C1 segment of cervical spinal cord (tissue), 14 donors: Measurements from ENCODE around the gene NUP85.
"Not testable (repeated sequence)": the region's sequence is repeated elsewhere in the genome, so short reads cannot be mapped to it uniquely, and the experiment has no call there.

ENCODE experiments used
- DNase-seq, 14 donors: peaks; one replicate each; lab custom pipeline; 2025; lab: John Stamatoyannopoulos, UW

Gene NUP85

DNA sequence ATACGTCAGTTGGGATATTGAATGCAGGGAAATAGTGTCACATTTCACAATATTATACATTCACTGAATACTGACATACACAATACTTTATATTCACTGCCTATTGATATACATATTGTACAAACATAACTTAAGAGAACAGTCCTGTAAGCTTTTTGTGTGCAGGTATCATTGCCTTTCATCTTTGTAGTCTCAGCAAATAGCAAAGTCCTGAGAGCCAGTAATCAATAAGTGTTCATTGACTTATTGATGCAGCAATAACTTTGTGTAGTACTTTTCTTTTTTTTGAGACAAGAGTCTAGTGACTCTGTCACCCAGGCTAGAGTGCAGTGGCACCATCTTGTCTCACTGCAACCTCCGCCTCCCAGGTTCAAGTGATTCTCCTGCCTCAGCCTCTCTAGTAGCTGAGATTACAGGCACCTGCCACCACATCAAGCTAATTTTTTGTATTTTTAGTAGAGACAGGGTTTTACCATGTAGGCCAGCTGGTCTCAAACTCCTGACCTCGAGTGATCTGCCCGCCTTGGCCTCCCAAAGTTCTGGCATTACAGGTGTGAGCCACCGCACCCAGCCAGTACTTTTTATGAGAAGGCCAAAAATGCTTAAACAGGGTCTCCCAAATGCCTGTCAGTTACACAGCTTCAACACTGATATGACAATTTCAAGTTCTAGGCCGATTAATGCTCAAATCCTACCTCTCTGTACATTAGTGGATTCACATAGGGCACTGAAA is 5.4 kb upstream of the NUP85 start:
- DNase-seq = no peak

DNA sequence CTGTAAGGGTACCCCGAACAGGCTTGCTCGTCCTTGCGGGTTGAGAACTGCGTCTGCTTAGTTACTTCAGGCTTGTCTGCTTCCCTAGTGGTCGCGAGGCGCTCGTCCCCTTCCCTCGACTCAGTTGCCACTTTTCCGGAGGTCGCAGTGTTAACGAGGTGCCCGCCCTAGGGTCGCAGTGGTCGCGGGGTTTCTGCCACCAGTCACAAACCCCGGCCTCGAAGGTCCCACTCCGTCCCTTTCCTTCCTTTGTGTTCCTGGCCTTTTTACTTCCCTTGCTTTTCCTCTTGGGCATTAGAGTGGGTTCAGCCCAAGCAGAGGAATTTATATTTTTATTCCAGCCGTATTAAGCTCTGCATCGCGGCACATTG is 299 bp downstream of the NUP85 start:
- no peak for DNase-seq

GRCh38 chr17:75207050-75207407 is 1.6 kb downstream of the NUP85 start:
- not testable (repeated sequence) for DNase-seq

GRCh38 chr17:75207760-75208159 is 2.3 kb downstream of the NUP85 start:
- DNase-seq = no peak

DNA sequence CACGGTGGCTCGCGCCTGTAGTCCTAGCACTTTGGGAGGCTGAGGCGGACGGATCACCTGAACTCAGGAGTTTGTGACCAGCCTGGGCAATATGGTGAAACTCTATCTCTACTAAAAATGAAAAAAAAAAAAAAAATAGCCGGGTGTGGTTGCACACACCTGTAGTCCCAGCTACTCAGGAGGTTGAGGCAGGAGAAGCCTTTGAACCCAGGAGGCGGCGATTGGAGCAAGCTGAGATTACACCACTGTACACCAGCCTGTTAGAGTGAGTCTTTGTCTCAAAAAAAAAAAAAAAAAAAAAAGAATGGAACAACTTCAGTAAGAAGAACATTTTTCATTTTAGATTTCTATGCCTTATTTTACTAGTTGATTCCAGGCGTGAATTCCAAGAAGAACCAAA is 2.7 kb downstream of the NUP85 start:
- DNase-seq = no peak

- peak in 1 of 14 donors; percentile 77 for DNase-seq
These were observed 3.6 kb downstream of the NUP85 start for GRCh38 chr17:75209061-75209460.

DNA sequence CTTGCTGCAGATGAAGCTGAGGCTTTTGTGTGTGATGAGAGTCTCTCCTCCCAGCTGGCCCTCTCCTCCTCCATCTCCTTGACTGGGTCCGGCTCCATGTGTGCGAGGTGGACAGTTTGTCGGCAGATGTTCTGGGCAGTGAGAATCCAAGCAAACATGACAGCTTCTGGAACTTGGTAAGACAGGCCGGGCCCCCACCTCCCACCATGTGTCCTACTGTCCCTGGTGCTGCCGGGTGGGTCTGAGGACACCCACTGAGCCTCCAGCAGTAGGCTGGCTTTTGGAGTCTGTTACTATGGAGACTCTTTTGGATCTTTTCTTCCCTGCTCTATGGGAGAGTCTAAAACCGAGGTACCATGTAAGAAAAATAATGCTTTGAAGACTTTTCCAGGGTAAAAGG is 12.7 kb downstream of the NUP85 start:
- DNase-seq = no peak

DNA sequence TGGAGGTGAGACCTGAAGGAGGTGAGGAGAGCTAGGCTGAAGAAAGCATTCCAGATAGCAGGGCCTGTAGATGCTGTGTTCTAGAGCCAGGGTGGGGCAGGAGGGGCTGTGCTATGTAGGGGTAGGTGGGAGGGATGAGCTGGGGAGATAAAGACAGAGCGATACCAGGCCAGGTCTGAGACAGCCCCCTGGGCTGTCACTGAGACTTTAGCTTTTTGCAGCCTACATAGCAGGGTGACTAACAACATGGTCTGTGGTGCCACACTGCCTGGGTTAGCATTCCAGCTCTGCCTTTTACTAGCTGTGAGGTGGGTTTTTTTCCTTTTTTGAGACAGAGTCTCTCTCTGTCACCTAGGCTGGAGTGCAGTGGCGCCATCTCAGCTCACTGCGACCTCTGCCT is 14.3 kb downstream of the NUP85 start:
- DNase-seq = no peak

DNA sequence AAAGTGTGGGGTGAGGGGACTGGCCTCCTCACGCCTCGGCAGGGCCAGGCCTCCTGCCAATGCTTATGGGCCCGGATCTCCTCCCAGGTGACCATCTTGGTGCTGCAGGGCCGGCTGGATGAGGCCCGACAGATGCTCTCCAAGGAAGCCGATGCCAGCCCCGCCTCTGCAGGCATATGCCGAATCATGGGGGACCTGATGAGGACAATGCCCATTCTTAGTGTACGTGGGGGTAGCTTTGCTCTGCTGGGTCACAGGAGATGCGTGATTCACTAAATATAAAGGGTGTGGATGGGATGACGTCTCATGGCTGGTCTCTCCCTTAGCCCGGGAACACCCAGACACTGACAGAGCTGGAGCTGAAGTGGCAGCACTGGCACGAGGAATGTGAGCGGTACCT is 19.5 kb downstream of the NUP85 start:
- DNase-seq = peak in 1 of 14 donors; percentile 34

DNA sequence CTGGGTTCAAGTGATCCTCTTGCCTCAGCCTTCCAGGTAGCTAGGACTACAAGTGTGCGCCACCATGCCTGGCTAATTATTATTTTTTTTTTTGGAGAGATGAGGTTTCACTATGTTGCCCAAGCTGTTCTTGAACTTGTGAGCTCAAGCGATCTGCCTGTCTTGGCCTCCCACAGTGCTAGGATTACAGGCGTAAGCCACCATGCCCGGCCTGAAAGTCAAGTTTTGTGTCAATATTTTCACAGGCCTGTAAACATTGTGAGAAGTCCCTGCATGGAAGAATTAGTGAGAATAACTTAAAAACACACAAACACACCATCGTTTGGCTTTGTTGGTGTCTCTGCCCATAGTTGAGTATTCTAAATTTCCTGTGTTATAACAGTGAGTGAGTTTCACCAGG is 22.2 kb downstream of the NUP85 start:
- no peak for DNase-seq

DNA sequence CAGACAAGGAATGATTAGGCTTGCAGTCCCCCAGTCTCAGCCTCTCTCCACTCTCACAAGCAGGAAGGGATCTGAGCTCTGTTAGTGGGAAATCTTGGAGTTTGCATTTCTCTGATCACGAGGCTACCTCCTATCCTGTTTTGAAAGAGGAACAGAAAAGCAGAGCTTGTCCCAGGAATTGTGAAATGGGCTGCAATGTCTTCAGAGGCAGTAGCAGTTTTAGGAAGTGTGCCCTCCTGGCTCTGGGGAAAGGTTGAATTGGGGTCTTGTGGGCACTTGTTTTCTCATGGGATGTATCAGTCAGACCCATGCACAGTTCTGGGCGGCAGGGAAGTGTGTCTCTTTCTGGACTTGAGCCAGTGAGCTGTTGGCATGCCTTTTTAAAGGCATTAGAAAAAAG is 22.8 kb downstream of the NUP85 start:
- DNase-seq = peak in 5 of 14 donors; percentile 13 to 43 (median 42)

DNA sequence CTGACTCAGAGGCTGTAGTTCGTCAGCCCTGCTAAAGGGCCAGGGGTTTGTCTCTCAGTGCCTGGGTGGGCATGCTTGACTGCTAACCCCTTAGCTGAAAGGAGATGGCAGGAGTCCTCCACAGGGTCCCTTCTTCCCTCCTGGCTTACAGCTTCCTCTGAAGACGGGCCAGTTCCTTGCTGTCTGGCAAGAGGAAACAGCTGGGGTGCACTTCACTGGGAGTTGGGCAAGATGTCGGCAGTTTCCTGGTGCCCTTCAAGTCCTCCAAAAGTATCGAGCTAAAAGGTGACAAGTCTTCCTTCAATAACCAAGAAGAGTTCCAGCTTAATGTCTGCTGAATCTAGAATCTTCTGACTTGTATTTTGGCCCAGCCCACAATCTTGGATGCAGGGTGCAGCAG is 23.4 kb downstream of the NUP85 start:
- DNase-seq = peak in 1 of 14 donors; percentile 20

GRCh38 chr17:75231071-75231470 is 25.6 kb downstream of the NUP85 start:
- DNase-seq = no peak

DNA sequence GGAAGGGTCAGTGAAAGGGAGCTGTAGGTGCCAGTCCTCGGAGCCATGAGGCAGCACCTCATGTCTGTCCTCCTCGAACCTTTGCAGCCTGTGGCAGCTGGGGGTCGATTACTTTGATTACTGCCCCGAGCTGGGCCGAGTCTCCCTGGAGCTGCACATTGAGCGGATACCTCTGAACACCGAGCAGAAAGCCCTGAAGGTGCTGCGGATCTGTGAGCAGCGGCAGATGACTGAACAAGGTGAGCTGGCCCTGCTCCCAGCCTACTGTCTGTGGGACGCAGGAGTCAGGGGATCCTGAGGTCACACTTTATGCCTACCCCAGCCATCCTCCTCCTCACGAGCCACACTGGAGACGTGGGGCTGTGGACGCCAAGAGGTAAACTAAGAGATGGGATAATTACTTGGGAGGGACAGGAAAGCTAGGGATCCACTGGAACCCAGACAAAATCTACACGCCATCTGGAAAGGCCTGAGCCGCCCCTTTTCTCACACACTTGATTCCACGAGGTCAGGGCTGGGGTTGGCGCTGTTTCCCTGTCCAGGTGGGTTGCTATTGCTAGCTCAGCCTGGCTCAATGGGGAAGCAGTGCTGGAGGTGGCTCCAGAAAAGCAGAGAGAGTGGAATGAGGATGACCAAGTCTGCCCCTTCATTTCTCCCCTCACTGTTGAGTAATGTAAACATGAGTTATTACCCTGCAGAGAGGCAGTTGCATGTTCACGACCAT is 26.4 kb downstream of the NUP85 start:
- peak in 2 of 14 donors; percentile 17 to 88 for DNase-seq

DNA sequence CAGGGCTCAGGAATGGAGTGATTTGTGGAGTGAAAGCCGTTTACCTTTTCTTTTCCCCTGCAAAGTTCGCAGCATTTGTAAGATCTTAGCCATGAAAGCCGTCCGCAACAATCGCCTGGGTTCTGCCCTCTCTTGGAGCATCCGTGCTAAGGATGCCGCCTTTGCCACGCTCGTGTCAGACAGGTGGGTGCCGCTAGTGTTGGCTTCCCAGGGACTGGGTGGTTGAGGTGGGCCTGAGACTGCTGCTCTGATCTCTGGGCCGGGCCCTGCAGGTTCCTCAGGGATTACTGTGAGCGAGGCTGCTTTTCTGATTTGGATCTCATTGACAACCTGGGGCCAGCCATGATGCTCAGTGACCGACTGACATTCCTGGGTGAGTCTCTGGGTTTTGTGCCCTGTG is 27.3 kb downstream of the NUP85 start:
- DNase-seq = no peak

- peak in 2 of 14 donors; percentile 20 to 95 for DNase-seq
These were observed 31.9 kb downstream of the NUP85 start for GRCh38 chr17:75237100-75238014.

DNA sequence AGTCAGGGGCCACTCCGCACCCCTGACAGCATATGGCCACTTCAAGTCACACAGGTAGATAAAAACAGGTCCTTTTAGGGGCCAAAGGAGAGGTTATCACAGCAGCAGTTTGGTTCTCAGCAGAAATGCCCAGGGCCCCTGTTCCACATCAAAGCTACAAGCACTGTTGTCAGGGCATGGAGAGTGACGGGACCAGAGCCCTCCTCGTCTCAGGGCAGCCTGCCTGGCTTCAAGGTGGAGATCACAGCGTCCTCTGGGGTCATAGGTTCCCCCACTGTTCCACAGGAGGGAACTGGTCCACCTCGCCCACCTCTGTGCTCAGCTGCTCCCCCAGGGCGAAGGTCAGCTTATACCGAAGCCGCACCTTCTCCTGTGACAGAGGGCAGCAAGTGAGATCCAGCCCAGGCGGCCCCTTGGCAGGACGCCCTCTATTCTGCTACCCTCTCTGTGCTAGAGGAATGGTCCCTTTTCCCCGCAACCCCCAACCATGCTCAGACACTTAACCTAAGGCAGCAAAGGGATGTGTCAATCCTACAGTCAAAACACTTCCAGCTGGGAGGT is 32.6 kb downstream of the NUP85 start:
- DNase-seq = no peak

- peak in 5 of 14 donors; percentile 19 to 82 (median 30) for DNase-seq
These were observed 33.3 kb downstream of the NUP85 start for GRCh38 chr17:75238684-75239191.

- no peak for DNase-seq
These were observed 33.7 kb downstream of the NUP85 start for GRCh38 chr17:75239214-75239613.

GRCh38 chr17:75239778-75240393 is 34.4 kb downstream of the NUP85 start:
- peak in 1 of 14 donors; percentile 22 for DNase-seq
